Esophagus squamous epithelium (tissue), 5 donors: ENCODE results near the gene SGCE. TPM values are rescaled to one million over a fixed set of nuclear protein-coding genes. Genes with fewer than 3 reads are reported as not detected.

Experiments
- DNase-seq: peaks from one replicate; lab custom pipeline; 2025; lab: John Stamatoyannopoulos, UW
- H3K27ac ChIP-seq, 4 donors: fragments of 200-600 bp; sonication (generic); one replicate each; pipeline ENCODE4 v1.5.1; 2016 to 2019; ENCODE audit warnings: mild to moderate bottlenecking in 1 of 4
- H3K27me3 ChIP-seq, 4 donors: fragments of 200-600 bp; sonication (generic); 1 replicate in 3 of 4; 2 replicates in 1 of 4; pipeline versions ENCODE4 v1.5.1 to v1.6.0; 2017 to 2021; ENCODE audit warnings: antibody characterized with exemption in 1 of 4
- H3K36me3 ChIP-seq, 3 donors: fragments of 200-600 bp; sonication (generic); one replicate each; pipeline ENCODE4 v1.5.1; 2016 to 2019
- H3K4me1 ChIP-seq, 3 donors: fragments of 200-600 bp; sonication (generic); one replicate each; pipeline ENCODE4 v1.5.1; 2017 to 2019
- H3K4me3 ChIP-seq, 4 donors: fragments of 200-600 bp; sonication (generic); 1 replicate in 3 of 4; 2 replicates in 1 of 4; pipeline ENCODE4 v1.5.1; 2016 to 2019; ENCODE audit warnings: mild to moderate bottlenecking in 2 of 4, moderate library complexity in 1 of 4
- H3K9me3 ChIP-seq, 3 donors: fragments of 200-600 bp; sonication (generic); one replicate each; pipeline ENCODE4 v1.5.1; 2016 to 2019
- CTCF ChIP-seq, 6 experiments: fragments of 450-650 bp in 4 of 6; fragments of 200-600 bp in 2 of 6; sonication (generic) in 2 of 6; IDR thresholded peaks; one replicate each; pipeline ENCODE4 v1.5.1; 2016 to 2019; ENCODE audit warnings: antibody characterized with exemption in 6 of 6, mild to moderate bottlenecking in 4 of 6, moderate library complexity in 4 of 6
- POLR2A ChIP-seq, 4 donors: fragments of 450-650 bp; IDR thresholded peaks; one replicate each; pipeline ENCODE4 v1.6.1; 2017; ENCODE audit warnings: antibody characterized with exemption in 4 of 4, mild to moderate bottlenecking in 4 of 4, moderate library complexity in 3 of 4
- WGBS, 2 donors: methylation state at CpG; one replicate each; pipeline ENCODE4 v1.1.5; 2018; 5-methylcytosine and 5-hydroxymethylcytosine counted together
- intact Hi-C: fragments of 100-400 bp; cut with DNase I; formaldehyde crosslinking; loops from one replicate; pipeline ENCODE4 v1.15.0; 2022
- total RNA-seq, 4 donors: library from RNA; depleted of rRNA; stranded (reverse); fragments of >200 nt; gene quantifications; one replicate each; pipeline ENCODE4 v1.1.0, GENCODE V29; 2016
- donor health status: DM: yes; HTN: yes; CAD: no.

The SGCE gene
- total RNA-seq, 4 donors from 2014 or later = 0.38 to 44.8 (median 13.2) TPM

- no peaks in the 10 kb centered on the region for H3K9me3 ChIP-seq
- H3K27me3 ChIP-seq = no peaks in the 10 kb centered on the region
- no peak overlapping the region for H3K27ac ChIP-seq
- H3K4me1 ChIP-seq = no peaks in the 10 kb centered on the region
- no peaks in the 10 kb centered on the region for H3K36me3 ChIP-seq
- no peak for TF ChIP-seq CTCF (IDR thresholded peaks at IDR 0.05)
- TF ChIP-seq POLR2A (IDR thresholded peaks at IDR 0.05) = no peak
- H3K4me3 ChIP-seq = no peak overlapping the region
- DNase-seq = no peak
- 95 to 97% methylated on average over 3 of the region's 3 CpGs for WGBS, 2 donors
- intact Hi-C loops = no loop called here
These were observed 55.7 kb downstream of the SGCE start for GRCh38 chr7:94600267-94600666.

GRCh38 chr7:94595717-94596116 lies 60.2 kb downstream of the SGCE start:
- H3K27ac ChIP-seq = no peak overlapping the region
- no peaks in the 10 kb centered on the region for H3K4me1 ChIP-seq
- H3K27me3 ChIP-seq = no peaks in the 10 kb centered on the region
- H3K9me3 ChIP-seq = no peaks in the 10 kb centered on the region
- intact Hi-C loops = no loop called here
- H3K4me3 ChIP-seq = no peak overlapping the region
- no peaks in the 10 kb centered on the region for H3K36me3 ChIP-seq
- no peak for TF ChIP-seq CTCF (IDR thresholded peaks at IDR 0.05)
- TF ChIP-seq POLR2A (IDR thresholded peaks at IDR 0.05) = no peak
- no peak for DNase-seq
- 67 to 75% methylated on average over 4 of the region's 4 CpGs for WGBS, 2 donors

- H3K4me3 ChIP-seq = no peak overlapping the region
- H3K27me3 ChIP-seq = no peaks in the 10 kb centered on the region
- intact Hi-C loops = no loop called here
- H3K4me1 ChIP-seq = no peaks in the 10 kb centered on the region
- H3K27ac ChIP-seq = no peak overlapping the region
- DNase-seq = no peak
- no peaks in the 10 kb centered on the region for H3K9me3 ChIP-seq
- no peaks in the 10 kb centered on the region for H3K36me3 ChIP-seq
- WGBS, 2 donors = 82 to 92% methylated on average over 1 of the region's 1 CpG
- TF ChIP-seq POLR2A (IDR thresholded peaks at IDR 0.05) = no peak
- no peak for TF ChIP-seq CTCF (IDR thresholded peaks at IDR 0.05)
These were observed 61.1 kb downstream of the SGCE start for GRCh38 chr7:94594882-94595281.

- intact Hi-C loops = no loop called here
- TF ChIP-seq POLR2A (IDR thresholded peaks at IDR 0.05) = no peak
- TF ChIP-seq CTCF (IDR thresholded peaks at IDR 0.05) = no peak
- WGBS, 2 donors = 69 to 82% methylated on average over 2 of the region's 2 CpGs
- Histone ChIP-seq H3K27ac (no peak overlapping the region), H3K9me3 (no peaks in the 10 kb centered on the region), H3K36me3 (no peaks in the 10 kb centered on the region), H3K4me3 (no peak overlapping the region), H3K27me3 (no peaks in the 10 kb centered on the region), H3K4me1 (no peaks in the 10 kb centered on the region)
- DNase-seq = no peak
These were observed 64.8 kb downstream of the SGCE start for GRCh38 chr7:94591176-94591575.

DNA sequence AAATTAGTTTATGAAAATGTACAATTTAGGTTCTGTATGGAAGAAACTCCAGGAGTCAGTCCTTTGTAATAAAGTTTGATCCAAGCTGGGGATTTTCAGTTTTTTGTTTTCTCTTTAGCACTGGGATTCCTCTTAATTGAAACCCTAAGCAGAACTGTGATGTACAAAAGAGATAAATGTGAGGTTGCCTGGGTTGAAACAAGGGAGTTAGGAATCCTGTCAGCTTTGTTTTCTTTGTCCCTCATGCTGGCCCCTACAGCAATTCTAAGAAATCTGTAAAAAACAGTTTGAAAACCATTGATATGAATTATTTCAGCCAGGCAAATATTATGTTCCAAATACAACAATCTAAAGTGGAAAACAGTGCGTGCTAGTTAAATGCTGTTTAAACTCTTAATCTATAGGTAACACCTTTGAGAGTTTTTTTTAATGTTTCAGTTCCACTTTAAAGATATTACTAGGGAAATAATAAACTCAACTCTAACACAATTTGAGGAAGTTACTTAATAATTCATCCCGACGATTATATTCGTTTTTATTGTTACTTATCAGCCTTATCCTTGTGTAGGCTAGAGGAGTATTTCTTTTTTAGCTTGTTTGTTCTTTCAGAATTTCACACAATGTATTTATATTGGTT lies 65.3 kb downstream of the SGCE start:
- no peak for DNase-seq
- no peaks in the 10 kb centered on the region for H3K4me1 ChIP-seq
- H3K36me3 ChIP-seq = no peaks in the 10 kb centered on the region
- H3K9me3 ChIP-seq = no peaks in the 10 kb centered on the region
- TF ChIP-seq POLR2A (IDR thresholded peaks at IDR 0.05) (no peak), CTCF (IDR thresholded peaks at IDR 0.05) (no peak)
- no peak overlapping the region for H3K4me3 ChIP-seq
- no peak overlapping the region for H3K27ac ChIP-seq
- no peaks in the 10 kb centered on the region for H3K27me3 ChIP-seq
- intact Hi-C loops = no loop called here
- 55 to 73% methylated on average over 4 of the region's 4 CpGs for WGBS, 2 donors
